GM19455 (cell line): ENCODE measurements around the gene ANXA2R.
"Not testable (repeated sequence)": the region's sequence is repeated elsewhere in the genome, so short reads cannot be mapped to it uniquely, and the experiment has no call there.

Experiments used
- ATAC-seq: cut with Tn5 transposase; IDR thresholded peaks from one replicate; pipeline ENCODE4 v1.9.1; 2021; ENCODE audit not compliant: unreplicated experiment

Gene ANXA2R

GRCh38 chr5:43061352-43062075, 21.4 kb upstream of the ANXA2R start:
- ATAC-seq: no peak

- ATAC-seq: not testable (repeated sequence)
These were observed 19.9 kb upstream of the ANXA2R start for GRCh38 chr5:43060020-43060419.

GRCh38 chr5:43055098-43055497, 15.0 kb upstream of the ANXA2R start:
- ATAC-seq: not testable (repeated sequence)

GRCh38 chr5:43051684-43052083, 11.6 kb upstream of the ANXA2R start:
- ATAC-seq: no peak

GRCh38 chr5:43050384-43050783, 10.3 kb upstream of the ANXA2R start:
- ATAC-seq: no peak

- no peak for ATAC-seq
These were observed 9.1 kb upstream of the ANXA2R start for GRCh38 chr5:43049236-43049635.

GRCh38 chr5:43046474-43046873, 6.4 kb upstream of the ANXA2R start:
- no peak for ATAC-seq

GRCh38 chr5:43045236-43045635, 5.1 kb upstream of the ANXA2R start:
- ATAC-seq: no peak

GRCh38 chr5:43044181-43044914, 4.2 kb upstream of the ANXA2R start:
- no peak for ATAC-seq

- ATAC-seq: no peak
These were observed 3.3 kb upstream of the ANXA2R start for GRCh38 chr5:43043400-43043756.

GRCh38 chr5:43042626-43043399, 2.7 kb upstream of the ANXA2R start:
- peak; percentile 18 for ATAC-seq

- ATAC-seq: peak; percentile 37
These were observed 2.1 kb upstream of the ANXA2R start for GRCh38 chr5:43042176-43042625.

- peak; percentile 22 for ATAC-seq
These were observed 1.6 kb upstream of the ANXA2R start for GRCh38 chr5:43041669-43042175.

GRCh38 chr5:43041110-43041668, 1.1 kb upstream of the ANXA2R start:
- no peak for ATAC-seq

- ATAC-seq: no peak
These were observed 440 bp downstream of the ANXA2R start for GRCh38 chr5:43039471-43040286.

- no peak for ATAC-seq
These were observed 1.0 kb downstream of the ANXA2R start for GRCh38 chr5:43039152-43039470.

- no peak for ATAC-seq
These were observed 1.6 kb downstream of the ANXA2R start for GRCh38 chr5:43038496-43038989.

- ATAC-seq: no peak
These were observed 2.3 kb downstream of the ANXA2R start for GRCh38 chr5:43037636-43038495.

- ATAC-seq: no peak
These were observed 3.1 kb downstream of the ANXA2R start for GRCh38 chr5:43036856-43037635.
